ENCODE data around the gene GSK3A. TPM values are rescaled to one million over a fixed set of nuclear protein-coding genes. Genes with fewer than 3 reads are reported as not detected.

Gene GSK3A
- total RNA-seq, 2 donors from 2014 or later: 29.2 to 35.1 TPM

- no peak for DNase-seq (ENCODE audit: low spot score)
- intact Hi-C loops (cut with DNase I): loop anchor here in 1 of 2 donors (5.0 kb wide), 1 partner anchor 174 kb away; no protein-coding TSS in a partner anchor
These were observed 48.7 kb downstream of the GSK3A start for GRCh38 chr19:42193706-42194105.

GRCh38 chr19:42193294-42193693 lies 49.1 kb downstream of the GSK3A start:
- intact Hi-C loops (cut with DNase I): loop anchor here in 1 of 2 donors (5.0 kb wide), 1 partner anchor 174 kb away; no protein-coding TSS in a partner anchor
- DNase-seq (ENCODE audit: low spot score): no peak

- DNase-seq (ENCODE audit: low spot score): no peak
- intact Hi-C loops (cut with DNase I): loop anchor here in 1 of 2 donors (5.0 kb wide), 1 partner anchor 175 kb away; no protein-coding TSS in a partner anchor
These were observed 50.5 kb downstream of the GSK3A start for GRCh38 chr19:42191855-42192254.

- intact Hi-C loops (cut with DNase I): loop anchor here in 1 of 2 donors (5.0 kb wide), 1 partner anchor 176 kb away; no protein-coding TSS in a partner anchor
- no peak for DNase-seq (ENCODE audit: low spot score)
These were observed 51.1 kb downstream of the GSK3A start for GRCh38 chr19:42191330-42191729.

- intact Hi-C loops (cut with DNase I): no loop called here
- no peak for DNase-seq (ENCODE audit: low spot score)
These were observed 53.3 kb downstream of the GSK3A start for GRCh38 chr19:42189133-42189532.

GRCh38 chr19:42188665-42189064 lies 53.7 kb downstream of the GSK3A start:
- DNase-seq (ENCODE audit: low spot score): no peak
- intact Hi-C loops (cut with DNase I): no loop called here

GRCh38 chr19:42185277-42185676 lies 57.1 kb downstream of the GSK3A start:
- intact Hi-C loops (cut with DNase I): no loop called here
- DNase-seq (ENCODE audit: low spot score): no peak

GRCh38 chr19:42184401-42184861 lies 58.0 kb downstream of the GSK3A start:
- DNase-seq (ENCODE audit: low spot score): peak; percentile 93
- intact Hi-C loops (cut with DNase I): loop anchor here (5.0 kb wide), 1 partner anchor 52 kb away; the partner anchor contains the start of gene POU2F2 (in 2 of the 2)

Other genes starting within 250 kb of the GSK3A start
- under 1 TPM in 1 of 2 donors, not detected in 1; 0.19 TPM for gene ATP1A3, start 248.4 kb downstream of the GSK3A start, total RNA-seq
- gene GRIK5, start 172.4 kb downstream of the GSK3A start, total RNA-seq: 10 to 100 TPM; 11.3 to 13.4 TPM
- gene ZNF574, start 166.4 kb downstream of the GSK3A start, total RNA-seq: 1 to 10 TPM; 7.6 to 9.1 TPM
- gene POU2F2, start 110.2 kb downstream of the GSK3A start, total RNA-seq: 1 to 10 TPM; 2.1 to 3.1 TPM
- 10 to 100 TPM; 12.2 to 13.0 TPM for gene DEDD2, start 24.9 kb downstream of the GSK3A start, total RNA-seq
- gene ZNF526, start 22.3 kb downstream of the GSK3A start, total RNA-seq: 1 to 10 TPM; 8.2 to 8.7 TPM
- 10 to 100 TPM; 47.9 to 54.5 TPM for gene ERF, start 12.5 kb upstream of the GSK3A start, total RNA-seq
- 10 to 100 TPM; 57.7 to 79.0 TPM for gene CIC, start 26.6 kb upstream of the GSK3A start, total RNA-seq
- gene PRR19, start 59.5 kb upstream of the GSK3A start, total RNA-seq: under 1 TPM in 1 of 2 donors, not detected in 1; 0.19 TPM
- 1 to 10 TPM; 5.7 to 5.8 TPM for gene PAFAH1B3, start 60.0 kb upstream of the GSK3A start, total RNA-seq
- gene TMEM145, start 70.7 kb upstream of the GSK3A start, total RNA-seq: under 1 TPM in 1 of 2 donors, not detected in 1; 0.14 TPM
- 10 to 100 TPM; 16.8 to 20.4 TPM for gene MEGF8, start 83.0 kb upstream of the GSK3A start, total RNA-seq
- gene CNFN, start 147.7 kb upstream of the GSK3A start, total RNA-seq: under 1 TPM; 0.52 to 0.88 TPM
- 1 to 10 TPM; 4.4 to 6.7 TPM for gene LIPE, start 184.8 kb upstream of the GSK3A start, total RNA-seq
- gene CXCL17, start 200.3 kb upstream of the GSK3A start, total RNA-seq: not detected

All from posterior vena cava (tissue), 2 donors.